Measurements from ENCODE around the gene MEX3B.

DNA sequence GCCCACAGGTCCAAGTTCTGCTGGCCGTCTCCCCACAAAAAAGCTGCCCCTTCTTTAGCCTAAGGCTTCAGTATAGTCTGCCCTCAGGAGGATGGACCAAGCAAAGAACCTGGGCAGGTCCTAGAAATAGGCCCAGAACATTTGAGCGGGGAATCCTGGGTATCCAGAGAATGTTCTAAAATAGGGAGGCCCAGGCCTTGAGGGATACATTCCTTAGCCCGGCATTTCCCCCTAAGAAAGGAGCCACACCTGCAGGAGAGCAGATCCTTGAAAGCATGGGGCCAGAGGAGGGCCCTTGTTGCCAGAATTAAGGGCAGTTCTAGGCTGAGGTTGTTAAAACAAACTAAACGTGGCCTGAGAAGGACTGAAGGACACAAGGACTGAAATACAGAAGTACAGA lies 20.6 kb upstream of the MEX3B start:
- TF ChIP-seq POLR2AphosphoS5 (IDR thresholded peaks at IDR 0.05) = no peak
- TF ChIP-seq, protein P1, sequence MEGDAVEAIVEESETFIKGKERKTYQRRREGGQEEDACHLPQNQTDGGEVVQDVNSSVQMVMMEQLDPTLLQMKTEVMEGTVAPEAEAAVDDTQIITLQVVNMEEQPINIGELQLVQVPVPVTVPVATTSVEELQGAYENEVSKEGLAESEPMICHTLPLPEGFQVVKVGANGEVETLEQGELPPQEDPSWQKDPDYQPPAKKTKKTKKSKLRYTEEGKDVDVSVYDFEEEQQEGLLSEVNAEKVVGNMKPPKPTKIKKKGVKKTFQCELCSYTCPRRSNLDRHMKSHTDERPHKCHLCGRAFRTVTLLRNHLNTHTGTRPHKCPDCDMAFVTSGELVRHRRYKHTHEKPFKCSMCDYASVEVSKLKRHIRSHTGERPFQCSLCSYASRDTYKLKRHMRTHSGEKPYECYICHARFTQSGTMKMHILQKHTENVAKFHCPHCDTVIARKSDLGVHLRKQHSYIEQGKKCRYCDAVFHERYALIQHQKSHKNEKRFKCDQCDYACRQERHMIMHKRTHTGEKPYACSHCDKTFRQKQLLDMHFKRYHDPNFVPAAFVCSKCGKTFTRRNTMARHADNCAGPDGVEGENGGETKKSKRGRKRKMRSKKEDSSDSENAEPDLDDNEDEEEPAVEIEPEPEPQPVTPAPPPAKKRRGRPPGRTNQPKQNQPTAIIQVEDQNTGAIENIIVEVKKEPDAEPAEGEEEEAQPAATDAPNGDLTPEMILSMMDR (IDR thresholded peaks at IDR 0.05) = no peak

All from prostate gland (tissue), 2 donors.